HG02588 (cell line): Measurements from ENCODE around the gene CMIP.

Experiments
- ATAC-seq: cut with Tn5 transposase; IDR thresholded peaks from one replicate; pipeline ENCODE4 v1.9.1; 2021; ENCODE audit warnings: mild to moderate bottlenecking, moderate library complexity; ENCODE audit not compliant: unreplicated experiment

Gene CMIP

DNA sequence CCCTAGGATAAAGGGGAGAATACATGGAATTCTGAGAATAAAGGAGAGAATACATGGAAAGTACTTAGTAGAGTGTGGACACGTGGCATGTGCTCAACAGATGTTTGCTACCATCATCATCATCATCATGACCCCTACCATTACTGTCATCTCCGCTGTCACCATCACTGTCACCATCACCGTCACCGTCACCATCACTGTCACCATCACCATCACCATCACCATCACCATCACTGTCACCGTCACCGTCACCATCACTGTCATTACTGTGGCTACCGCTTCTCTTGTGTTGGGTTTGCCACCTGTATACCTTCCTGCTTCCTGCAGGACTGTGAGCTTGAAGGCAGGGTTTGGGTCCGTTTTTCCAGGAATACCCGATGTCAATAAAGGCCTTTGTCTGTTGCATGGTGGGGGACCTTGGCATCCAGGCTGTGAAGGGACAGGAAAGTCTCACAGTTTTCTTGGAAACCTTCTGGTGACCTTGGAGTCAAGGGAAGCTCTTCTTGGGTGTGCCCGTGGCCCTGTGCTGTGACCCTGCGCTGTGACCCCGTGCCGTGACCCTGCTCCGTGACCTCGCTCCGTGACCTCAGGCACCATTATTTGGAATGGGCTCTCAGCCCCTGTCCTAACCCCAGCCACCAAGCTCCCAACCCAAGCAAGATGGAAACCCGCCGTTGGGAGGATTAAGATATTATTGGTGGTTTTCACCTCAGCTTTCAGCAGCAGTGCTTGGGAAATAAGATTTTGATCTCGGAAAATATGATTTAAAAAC, 14.4 kb downstream of the CMIP start:
- no peak for ATAC-seq

DNA sequence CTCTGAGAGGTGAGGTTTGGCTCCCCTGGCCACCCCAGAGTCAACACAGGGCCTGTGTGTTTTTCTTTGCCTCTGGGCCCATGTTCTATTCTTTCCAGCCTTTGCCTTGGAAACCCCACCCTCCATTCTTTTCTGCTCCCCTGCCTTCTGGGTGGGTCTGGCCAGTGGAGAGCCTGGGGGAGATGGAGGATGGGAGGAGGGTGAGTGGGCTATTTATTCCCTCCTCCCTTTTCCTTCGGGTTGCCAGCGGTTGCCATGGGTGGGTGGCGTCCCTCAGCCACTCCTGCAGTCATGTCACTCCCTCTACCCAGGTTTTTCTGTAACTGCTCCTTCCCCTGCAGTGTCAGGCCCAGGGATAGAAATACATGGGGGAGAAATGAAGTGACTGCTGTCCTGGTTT, 15.5 kb downstream of the CMIP start:
- no peak for ATAC-seq

DNA sequence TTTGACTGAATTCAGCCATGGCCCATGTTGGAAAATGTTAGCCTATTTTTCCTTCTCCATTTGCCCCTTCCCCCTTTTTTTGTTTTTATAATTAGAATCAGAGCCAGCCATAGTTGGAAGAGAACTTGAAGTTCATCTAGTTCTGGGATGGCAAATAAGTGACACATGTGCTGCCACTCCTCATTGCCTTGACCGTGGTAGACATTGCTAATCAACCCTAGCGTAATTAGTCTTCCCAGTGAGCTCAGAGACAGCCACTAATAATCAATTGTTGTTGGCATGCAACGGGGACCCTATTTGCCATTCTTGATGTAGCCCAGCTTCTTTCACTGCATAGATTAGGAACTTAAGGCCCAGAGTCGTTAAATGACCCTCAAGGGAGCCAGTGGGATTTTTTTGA, 16.6 kb downstream of the CMIP start:
- ATAC-seq = no peak

DNA sequence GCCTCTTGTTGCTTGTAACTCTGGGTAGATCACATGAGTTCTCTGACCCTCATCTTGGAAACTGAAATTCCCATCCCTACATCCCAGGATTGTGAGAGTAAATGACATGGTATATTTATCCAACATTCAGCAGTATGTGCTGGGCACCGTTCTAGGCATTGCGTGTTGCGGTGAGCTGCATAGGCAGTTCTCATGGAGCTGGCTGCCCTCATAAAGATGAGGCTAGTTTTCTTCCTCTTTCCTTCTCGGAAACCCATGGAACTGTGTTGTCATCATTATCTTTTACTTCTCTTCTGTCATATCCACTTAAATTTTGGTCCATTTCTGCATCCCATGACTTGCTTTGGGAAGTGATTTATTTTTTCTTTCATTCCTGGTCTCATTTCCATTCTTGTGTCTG, 17.2 kb downstream of the CMIP start:
- no peak for ATAC-seq

DNA sequence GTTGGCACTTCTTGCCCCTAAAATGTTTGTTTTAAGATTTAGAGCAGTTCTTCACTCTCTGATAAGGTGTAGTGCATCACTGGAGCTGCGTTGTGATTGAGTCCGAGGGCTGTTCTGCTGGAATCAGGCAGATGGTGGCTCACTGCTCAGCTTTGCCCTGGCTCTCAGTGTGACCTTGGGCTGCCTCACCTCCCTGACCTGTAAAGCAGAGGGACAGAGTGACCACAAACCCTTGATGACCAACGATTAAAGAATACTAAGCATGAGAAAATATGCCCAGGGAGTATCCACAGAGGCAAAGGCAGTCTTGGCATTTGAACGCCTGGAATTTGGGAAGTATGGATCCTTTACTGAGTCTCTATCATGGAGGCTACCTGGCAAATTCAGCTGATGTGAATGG, 18.1 kb downstream of the CMIP start:
- no peak for ATAC-seq

DNA sequence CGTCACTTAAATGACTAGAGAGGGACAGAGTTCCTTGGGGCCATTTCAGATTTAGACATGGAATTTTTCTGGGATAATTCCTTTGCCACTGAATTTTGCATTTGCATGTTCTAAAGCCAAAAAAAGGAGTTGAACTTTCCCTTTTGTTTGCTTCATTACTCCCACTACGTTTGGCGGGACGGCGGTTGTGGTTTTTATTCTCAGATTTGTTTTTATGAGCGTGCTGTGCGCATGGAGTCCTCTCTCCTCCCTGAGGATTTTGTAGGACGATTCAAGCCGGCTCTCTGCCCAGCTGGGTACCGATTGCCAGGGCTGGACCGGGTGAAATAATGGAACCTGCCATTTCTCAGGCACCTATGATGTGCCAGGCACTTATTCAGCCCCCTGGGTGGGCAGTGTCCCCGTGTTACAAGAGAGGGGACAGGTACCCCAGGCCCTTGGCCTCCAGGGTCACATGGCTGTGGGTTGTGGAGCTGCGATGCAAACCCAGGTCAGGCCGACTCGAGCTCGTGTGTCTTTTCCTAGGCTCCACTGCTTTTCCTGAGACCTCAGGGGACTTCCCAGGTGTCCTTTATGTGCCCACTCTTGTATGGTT, 18.8 kb downstream of the CMIP start:
- no peak for ATAC-seq

DNA sequence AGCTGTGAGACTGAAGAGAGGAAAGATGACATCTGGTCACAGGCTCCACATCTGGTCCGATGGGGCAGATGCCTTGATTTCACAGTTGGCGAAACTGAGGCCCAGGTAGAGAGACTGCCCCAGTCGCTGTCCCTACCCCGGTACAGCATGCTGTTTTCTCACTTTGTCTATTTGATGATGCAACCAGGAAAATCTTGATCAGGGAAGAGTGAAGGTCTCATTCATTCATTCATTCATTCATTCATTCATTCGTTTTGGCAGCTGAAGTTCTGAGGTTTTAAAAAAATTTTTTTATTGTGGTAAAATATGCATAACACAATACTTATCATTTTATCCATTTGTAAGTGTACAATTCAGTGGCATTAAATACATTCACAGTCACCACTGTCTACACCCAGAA, 19.7 kb downstream of the CMIP start:
- no peak for ATAC-seq

DNA sequence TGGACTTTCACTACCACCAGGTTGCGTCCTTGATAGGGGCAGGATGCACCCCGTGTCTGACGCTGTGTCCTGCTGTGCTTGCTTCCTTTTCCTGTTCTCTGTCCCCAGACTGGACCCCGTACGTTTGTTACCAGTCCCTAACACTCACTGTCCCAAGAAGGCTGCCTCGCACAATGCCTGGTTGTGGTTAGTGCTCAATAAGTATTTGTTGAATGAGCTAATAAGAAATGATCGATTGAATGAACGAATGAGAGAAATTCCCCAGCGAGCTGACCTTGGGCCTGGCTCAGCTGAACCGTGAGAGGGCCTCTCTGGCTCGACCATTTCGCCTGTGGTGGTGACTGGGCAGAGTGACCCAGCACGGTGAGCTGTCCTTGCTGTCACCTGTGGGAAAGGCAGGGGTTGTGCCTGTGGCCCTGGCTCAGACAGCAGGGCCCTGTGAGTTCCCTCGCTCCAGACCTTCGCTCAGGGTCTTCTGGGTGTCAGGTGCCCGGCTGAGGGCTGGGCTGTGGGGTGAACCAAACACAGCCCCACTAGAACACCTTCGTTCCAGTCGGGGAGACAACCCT, 20.9 kb downstream of the CMIP start:
- ATAC-seq = no peak

DNA sequence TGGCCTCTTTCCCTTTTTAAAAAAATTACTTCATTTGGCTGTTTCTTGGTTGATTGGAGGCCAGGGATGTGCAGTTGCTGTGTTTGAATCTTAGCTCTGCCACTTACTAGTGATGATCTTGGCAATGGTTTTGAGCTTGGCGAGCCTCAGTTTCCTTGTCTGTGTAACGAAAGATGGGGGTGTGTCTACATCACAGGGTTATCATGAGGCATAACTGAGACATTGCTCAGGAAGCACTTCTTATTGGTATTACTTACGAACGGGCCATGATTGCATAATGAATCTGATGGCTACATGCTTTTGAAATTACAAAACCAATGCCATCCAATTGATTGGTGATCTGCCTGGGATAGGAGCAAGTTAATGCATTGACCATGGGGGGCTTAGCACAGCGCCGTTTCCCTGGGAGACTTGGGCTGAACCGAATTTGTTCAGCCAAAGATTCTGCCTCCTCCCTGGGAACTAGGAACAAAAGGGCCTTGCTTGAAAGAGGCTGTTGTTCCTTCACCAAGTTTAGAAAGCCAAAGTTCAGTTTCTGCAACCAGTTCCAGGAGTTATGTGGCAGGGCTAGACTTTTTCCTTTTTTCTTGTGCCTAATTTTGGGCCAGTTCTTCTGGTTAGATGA, 21.9 kb downstream of the CMIP start:
- no peak for ATAC-seq

DNA sequence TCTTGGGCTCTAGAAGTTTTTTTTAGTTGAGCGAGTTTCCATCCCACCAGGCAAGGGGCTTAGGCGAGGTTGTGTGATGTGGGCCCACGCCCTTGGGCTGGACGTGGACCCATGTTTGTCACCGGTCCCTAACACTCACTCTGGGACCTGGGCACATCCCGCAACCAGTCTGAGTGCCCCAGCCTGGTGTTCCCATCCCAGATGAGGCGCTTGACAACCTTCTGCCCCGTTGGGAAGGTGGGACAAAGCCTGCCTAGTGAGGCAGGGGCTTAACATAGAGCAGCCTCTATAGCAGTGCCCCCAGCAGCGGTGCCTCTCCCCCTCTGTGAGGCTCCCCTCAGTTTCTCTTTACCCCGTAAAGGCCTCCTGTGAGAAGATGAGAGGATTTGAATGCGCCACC, 22.5 kb downstream of the CMIP start:
- no peak for ATAC-seq

DNA sequence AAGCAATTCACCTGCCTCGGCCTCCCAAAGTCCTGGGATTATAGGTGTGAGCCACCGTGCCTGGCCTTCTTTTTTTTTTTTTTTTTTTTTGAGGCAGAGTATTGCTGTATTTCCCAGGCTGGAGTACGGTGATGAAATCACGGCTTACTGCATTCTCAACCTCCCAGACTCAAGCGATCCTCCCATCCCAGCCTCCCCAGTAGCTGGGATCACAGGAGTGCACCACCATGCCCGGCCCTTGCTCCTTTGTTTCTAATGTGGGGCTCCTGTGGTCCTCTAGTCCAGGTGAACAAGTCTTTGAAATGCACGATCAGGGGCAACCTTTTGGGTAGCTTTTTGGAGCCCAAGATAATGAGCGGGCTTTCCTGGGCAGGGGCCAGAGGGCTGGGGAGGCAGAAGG, 23.2 kb downstream of the CMIP start:
- ATAC-seq = no peak

DNA sequence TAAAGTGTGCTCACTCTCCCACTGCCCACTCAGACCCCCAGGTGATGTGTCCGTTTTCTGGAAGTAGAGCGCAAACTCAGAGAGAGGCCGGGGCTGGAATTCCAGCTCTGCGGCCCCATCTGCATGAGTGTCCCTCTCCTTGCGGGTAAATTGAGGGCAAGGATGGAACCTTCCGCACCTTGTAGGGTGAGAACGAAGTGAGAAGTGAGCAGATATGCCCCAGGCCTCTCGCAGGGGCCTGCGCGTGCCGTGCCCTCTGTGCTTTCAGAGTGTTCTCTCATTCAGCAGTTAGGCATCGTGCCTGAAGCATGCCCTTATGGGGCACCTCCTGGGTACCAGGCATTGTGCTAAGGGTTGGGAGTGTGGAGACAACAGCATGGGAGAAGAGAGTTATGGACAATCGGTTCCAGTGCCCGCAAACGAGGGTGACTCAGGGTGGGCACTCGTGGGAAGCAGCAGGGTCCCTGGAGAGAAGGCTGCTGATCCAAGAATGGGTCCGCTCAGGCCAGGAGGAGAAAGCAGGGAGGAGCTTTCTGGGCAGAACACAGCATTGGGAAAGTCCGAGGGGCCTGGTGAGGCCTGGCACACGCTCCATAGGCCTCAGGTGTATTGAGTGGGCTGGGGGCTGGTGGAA, 23.8 kb downstream of the CMIP start:
- ATAC-seq = no peak

DNA sequence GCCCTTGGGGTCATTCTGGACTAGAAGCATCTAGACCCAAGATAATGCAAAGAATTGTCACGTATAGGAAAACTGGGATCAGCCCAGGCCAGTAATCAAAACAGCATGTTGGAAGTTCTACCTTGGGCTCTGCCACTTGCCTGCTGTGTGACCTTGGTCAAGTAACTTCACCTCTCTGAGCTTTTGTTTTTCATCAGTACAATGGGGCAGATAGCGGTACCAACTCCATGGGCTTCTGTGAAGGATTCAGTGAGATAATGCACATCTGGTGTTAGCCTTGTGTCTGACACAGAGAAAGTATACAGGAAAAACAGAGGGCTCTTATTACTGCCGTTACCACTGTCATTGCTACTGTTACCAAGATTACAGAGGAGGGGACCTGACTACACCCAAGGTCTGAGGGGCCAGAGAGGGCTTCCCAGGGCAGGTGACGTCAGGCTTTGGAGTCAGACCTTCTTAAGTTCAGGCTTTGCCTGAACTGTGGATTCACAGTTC, 24.6 kb downstream of the CMIP start:
- no peak for ATAC-seq

DNA sequence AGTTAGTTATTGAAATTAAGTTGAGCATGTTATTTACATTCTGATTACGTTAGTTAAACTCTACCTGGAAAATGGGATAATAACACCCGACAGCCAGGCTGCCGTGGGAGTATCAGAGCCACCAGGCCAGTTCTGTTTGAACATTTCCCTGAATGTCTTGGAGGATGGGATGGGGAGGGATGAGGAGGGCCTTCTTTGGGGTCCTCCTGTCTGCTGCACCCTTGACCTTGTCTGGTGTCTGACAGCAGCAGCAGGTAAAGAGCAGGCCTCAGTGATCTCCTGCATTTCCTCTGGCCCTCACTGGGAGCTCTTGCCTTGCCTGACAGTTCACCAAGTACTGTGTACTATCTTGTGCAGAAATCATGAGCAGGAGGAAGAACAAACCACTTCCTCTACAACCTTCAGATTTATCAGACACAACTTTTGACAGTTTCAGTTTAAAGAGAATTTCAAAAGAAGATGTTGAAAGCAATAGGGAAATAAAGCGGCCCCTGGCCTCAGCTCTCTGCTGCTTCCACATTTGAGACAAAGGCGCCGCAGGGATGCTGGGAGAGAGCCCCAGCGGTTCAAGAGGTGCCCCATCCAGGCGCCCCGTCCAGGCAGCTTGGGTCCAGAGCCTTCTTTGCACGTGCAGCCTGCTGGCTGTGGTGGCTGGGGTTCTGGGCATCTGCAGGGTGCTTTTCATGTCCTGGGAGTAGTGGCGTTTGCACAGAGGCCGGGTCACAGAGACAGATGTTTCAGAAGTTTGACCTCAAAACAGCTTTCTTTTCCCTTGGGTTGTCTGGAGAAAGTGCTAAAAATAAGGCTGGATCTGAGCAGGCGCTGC, 25.3 kb downstream of the CMIP start:
- peak; percentile 59 for ATAC-seq

DNA sequence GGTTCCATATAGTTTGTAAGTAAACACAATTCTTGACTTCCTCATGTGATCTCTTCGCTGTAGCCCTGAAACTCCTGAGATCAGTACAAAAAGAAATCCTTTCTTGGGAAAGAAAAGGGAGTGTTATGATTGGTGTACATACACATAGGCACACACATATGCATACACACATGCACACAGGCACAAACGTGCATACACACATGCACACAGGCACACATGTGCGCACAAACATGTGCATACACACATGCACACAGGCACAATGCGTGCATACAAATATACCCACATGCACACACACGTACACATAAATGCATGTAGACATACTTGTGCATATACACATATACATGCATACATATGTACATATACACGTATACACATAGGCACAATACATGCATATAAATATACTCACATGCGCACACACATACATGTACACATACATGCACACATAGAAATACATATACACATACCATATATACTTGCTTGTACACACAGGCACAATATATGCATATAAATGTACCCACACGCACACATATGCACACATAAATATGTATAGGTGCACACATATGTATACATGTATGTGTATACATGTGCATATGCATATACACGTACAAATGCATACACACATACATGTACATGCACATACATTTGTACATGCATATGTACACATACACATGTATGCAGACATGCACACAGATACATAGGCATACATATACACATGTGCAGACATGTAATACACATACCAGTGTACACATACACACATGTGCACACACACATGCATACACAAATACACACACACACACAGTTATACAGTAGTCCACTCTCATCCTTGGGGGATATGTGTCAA, 26.4 kb downstream of the CMIP start:
- no peak for ATAC-seq

DNA sequence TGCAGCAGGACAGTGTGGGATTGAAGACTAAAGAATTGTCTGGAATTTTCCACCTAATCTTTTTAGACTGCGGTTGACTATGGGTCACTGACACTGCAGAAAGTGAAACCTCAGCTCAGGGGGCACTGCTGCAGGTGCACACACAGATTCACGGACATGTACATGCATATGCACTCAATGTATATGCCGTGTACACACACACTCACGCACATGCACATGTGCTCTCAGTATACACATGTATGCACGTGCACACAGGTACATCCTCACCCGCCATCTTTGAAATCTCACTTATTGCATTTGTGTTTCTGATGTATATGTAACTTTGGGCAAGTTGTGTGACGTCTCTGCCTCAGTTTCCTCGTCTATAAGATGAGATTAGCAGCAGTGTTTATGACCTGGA, 27.3 kb downstream of the CMIP start:
- ATAC-seq = no peak

DNA sequence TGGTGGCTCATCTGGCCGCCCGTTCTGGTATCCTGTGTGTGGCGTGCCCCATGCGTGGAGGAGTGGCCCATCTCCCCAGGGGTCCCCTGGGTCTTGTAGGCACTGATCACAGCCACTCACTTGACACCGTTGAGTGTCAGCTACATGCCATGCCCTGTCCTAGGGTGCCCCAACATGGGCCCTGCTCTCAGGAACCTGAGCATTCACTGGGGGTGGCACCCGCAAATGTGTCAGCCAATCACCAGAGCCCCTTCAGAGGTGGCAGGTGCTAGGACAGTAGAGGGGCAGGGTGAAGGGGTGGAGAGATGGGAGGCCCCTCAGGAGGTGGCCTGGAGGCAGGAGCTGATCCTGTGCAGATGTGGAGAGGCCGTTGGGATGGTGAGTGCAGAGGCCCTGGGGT, 27.8 kb downstream of the CMIP start:
- ATAC-seq = no peak

DNA sequence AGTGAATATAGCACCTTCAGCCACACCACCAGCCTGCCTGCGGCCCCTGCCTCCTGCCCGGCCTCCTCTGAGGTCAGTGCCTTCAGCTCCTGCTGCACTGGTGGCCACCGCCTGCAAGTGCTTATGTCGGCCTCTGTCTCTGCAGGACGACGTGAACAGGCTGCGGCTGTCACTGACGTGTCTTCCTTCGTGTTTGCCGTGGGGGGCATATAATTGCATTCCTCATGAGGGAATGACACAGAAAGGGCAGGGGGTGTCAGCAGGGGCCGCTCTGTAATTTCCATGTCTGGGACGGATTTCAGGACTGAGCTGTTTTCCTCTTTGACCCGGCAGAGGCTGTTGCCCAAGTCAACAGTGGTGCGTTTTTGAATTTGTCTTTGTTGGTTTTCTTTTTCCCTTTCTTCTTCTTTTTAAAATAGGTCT, 28.5 kb downstream of the CMIP start:
- no peak for ATAC-seq

DNA sequence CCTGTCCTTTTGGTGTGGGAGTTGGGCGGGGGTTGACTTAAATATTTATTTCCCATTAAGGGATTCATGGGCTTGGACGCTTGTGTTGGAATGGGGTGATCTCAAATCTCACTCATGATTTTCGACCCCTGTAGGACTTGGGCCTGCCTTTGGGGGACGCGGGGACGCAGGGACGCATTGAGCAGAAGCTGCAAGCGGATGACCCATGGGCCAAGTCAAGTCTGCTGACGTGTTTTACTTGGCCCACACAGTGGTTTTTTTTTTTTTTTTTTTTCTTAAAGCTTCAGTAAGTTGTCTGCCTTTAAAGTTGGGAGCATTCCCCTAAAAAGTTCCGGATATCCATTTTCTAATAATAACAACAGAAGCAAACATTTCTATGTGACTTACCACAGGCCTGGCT, 28.9 kb downstream of the CMIP start:
- ATAC-seq = no peak
